ENCODE results near the gene ADAM19. TPM values are rescaled to one million over a fixed set of nuclear protein-coding genes. Genes with fewer than 3 reads are reported as not detected.
A peak's percentile ranks its signal among the peaks of the same experiment; 100 is the strongest.

Gene ADAM19
- total and polyA plus RNA-seq, 4 donors = 3.1 to 17.6 (median 12.9) TPM

GRCh38 chr5:157519579-157520253 is 55.9 kb downstream of the ADAM19 start:
- TF ChIP-seq CTCF (IDR thresholded peaks at IDR 0.05; ENCODE audit: control extremely low read depth, extremely low read depth) = no peak
- no peak for DNase-seq
- H3K27me3 ChIP-seq (ENCODE audit: control insufficient read depth in 3 of 3, insufficient read depth in 3 of 3, low read length in 2 of 3) = no peaks in the 10 kb centered on the region
- ATAC-seq (ENCODE audit: insufficient read depth, low FRiP score) = no peak
- peaks cover 0 to 5% (median 0%) of the 10 kb centered on the region in 4 donors for H3K36me3 ChIP-seq (ENCODE audit: control insufficient read depth in 4 of 4, insufficient read depth in 4 of 4, low read length in 4 of 4)
- H3K4me1 ChIP-seq (ENCODE audit: control insufficient read depth in 5 of 5, insufficient read depth in 5 of 5, low read length in 5 of 5) = peaks cover 0 to 19% (median 14%) of the 10 kb centered on the region in 5 donors
- H3K27ac ChIP-seq (ENCODE audit: low read depth in 1 of 2, low read length in 1 of 2) = no peak overlapping the region
- no peak overlapping the region for H3K4me3 ChIP-seq
- no peak overlapping the region for H3K9ac ChIP-seq (ENCODE audit: insufficient read depth in 1 of 2, low read length in 2 of 2)
- WGBS, 2 donors = 87 to 89% methylated on average over 9 of the region's 9 CpGs
- H3K9me3 ChIP-seq (ENCODE audit: control insufficient read depth in 4 of 4, insufficient read depth in 3 of 4, low read length in 3 of 4) = no peaks in the 10 kb centered on the region

DNA sequence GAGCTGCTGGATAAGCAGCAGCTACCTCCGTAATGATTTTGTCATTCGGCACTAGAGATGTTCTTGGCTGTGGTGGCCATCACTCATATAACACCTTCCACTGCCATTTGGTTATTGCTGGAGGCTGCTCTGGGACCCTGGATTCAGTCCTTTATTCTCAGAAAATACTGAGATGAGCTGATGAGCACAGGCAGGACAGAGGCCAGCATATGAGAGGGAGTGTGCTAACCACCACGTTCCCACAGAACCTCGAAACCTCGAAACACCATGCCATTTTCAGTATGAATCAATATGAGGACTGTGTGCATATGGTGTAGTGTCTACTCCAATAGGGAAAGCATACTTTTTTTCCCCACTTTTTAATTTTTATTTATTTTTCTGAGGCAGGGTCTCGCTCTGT is 56.6 kb downstream of the ADAM19 start:
- Histone ChIP-seq H3K9ac (ENCODE audit: insufficient read depth in 1 of 2, low read length in 2 of 2) (no peak overlapping the region), H3K9me3 (ENCODE audit: control insufficient read depth in 4 of 4, insufficient read depth in 3 of 4, low read length in 3 of 4) (no peaks in the 10 kb centered on the region), H3K27ac (ENCODE audit: low read depth in 1 of 2, low read length in 1 of 2) (peak overlapping the region in 1 of 2 donors; percentile 17), H3K4me3 (no peak overlapping the region), H3K4me1 (ENCODE audit: control insufficient read depth in 5 of 5, insufficient read depth in 5 of 5, low read length in 5 of 5) (peaks cover 0 to 19% (median 12%) of the 10 kb centered on the region in 5 donors), H3K36me3 (ENCODE audit: control insufficient read depth in 4 of 4, insufficient read depth in 4 of 4, low read length in 4 of 4) (peaks cover 0 to 5% (median 0%) of the 10 kb centered on the region in 4 donors), H3K27me3 (ENCODE audit: control insufficient read depth in 3 of 3, insufficient read depth in 3 of 3, low read length in 2 of 3) (no peaks in the 10 kb centered on the region)
- TF ChIP-seq CTCF (IDR thresholded peaks at IDR 0.05; ENCODE audit: control extremely low read depth, extremely low read depth) = no peak
- ATAC-seq (ENCODE audit: insufficient read depth, low FRiP score) (no peak), DNase-seq (peak in 1 of 3 donors; percentile 34)
- 83 to 84% methylated on average over 6 of the region's 6 CpGs for WGBS, 2 donors

DNA sequence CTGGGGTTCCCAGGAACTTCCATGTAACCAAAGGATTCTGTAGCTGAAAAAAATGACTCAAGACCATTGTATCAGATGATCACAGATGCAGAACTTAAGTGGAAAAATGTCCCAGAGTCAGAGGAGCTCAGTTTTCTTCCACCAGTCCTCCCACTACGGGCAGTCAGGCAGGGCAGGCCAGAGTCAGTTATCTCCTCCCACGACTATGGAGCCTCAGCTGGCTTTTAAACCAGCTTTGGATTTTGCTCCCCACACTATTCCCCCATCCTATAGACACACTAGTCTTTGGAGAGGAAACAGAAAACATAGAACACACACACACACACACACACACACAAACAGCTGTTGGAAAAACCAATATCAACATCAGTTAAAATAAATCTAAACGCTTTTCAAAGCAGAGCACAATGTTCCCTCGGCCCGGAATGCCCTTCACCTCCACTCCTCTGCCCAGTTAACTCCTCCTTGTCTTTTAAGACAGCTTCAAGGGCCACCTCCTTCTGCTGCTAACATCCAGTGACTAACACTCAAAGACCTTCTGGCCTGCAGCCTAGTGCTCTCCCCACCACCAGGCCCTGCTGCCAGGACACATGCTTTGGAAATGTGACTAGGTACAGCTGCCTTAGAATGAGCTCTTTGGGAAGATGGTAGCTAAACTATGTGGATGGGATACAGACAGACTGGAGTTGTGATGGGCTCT is 58.8 kb downstream of the ADAM19 start:
- Histone ChIP-seq H3K4me3 (no peak overlapping the region), H3K27ac (ENCODE audit: low read depth in 1 of 2, low read length in 1 of 2) (peak overlapping the region; percentile 82 to 93), H3K27me3 (ENCODE audit: control insufficient read depth in 3 of 3, insufficient read depth in 3 of 3, low read length in 2 of 3) (no peaks in the 10 kb centered on the region), H3K9ac (ENCODE audit: insufficient read depth in 1 of 2, low read length in 2 of 2) (no peak overlapping the region), H3K36me3 (ENCODE audit: control insufficient read depth in 4 of 4, insufficient read depth in 4 of 4, low read length in 4 of 4) (peaks cover 0 to 5% (median under 1%) of the 10 kb centered on the region in 4 donors), H3K4me1 (ENCODE audit: control insufficient read depth in 5 of 5, insufficient read depth in 5 of 5, low read length in 5 of 5) (peaks cover 0 to 22% (median 13%) of the 10 kb centered on the region in 5 donors), H3K9me3 (ENCODE audit: control insufficient read depth in 4 of 4, insufficient read depth in 3 of 4, low read length in 3 of 4) (no peaks in the 10 kb centered on the region)
- 46 to 60% methylated on average over 5 of the region's 5 CpGs for WGBS, 2 donors
- peak; percentile 56 to 78 (median 60) for DNase-seq
- no peak for TF ChIP-seq CTCF (IDR thresholded peaks at IDR 0.05; ENCODE audit: control extremely low read depth, extremely low read depth)
- no peak for ATAC-seq (ENCODE audit: insufficient read depth, low FRiP score)
